Neural cell (in vitro differentiated cells): ENCODE results near the gene LSM14A. TPM values are rescaled to one million over a fixed set of nuclear protein-coding genes. Genes with fewer than 3 reads are reported as not detected.

Source experiments
- polyA plus RNA-seq: library from polyadenylated mRNA; depleted of rRNA; stranded (reverse); fragments of >200 nt; gene quantifications from 2 replicates; pipeline ENCODE4 v1.2.3, GENCODE V29; 2014

LSM14A gene
- polyA plus RNA-seq, 1 donor from 2014 or later: 104 TPM

Other genes with a start within 250 kb of the LSM14A start
- 15.9 and 16.9 TPM in 2 replicates for gene GARRE1, start 82.0 kb downstream of the LSM14A start, polyA plus RNA-seq
- 113 and 124 TPM in 2 replicates for gene GPI, start 192.7 kb downstream of the LSM14A start, polyA plus RNA-seq
- gene PDCD2L, start 231.9 kb downstream of the LSM14A start, polyA plus RNA-seq: 47.5 and 75.2 TPM in 2 replicates